ENCODE results near the gene SHB.

The SHB gene

DNA sequence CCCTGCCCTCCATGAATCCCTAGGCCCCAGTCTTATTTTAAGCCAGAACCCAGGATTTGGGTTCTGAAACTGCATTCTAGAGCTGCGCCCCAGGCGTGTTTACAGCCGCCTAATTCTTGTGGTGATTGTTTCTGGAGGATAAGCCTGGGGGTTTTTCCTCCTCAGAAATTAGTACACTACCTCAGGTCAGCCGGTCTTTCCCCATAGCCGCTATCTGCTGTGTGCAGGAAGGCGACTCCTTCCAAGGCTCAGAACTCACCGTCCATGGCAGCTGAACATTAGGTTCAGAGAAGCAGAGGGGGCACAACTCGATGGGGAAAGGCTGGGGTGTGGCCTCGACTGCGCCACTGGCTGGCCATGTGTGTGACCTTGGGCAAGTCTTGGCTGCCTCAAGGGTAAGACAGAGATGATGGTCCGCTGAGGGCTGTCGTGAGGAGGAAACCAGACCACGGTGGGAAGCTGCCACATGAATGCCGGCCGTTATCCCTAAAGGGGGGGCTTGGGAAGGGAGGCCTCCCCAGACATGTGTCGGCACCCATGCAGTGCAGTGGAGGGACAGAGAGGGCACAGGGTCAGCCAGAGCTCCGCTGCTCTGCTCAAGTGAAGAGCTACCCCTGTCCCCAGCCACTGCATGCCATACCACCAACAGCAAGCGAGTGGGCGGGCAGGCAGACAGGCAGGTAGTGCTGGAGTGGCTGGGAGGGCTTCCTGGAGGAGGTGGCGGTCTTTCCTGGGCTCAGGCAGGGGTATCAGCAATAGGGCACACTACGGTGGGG, 28.9 kb downstream of the SHB start:
- DNase-seq: no peak

DNA sequence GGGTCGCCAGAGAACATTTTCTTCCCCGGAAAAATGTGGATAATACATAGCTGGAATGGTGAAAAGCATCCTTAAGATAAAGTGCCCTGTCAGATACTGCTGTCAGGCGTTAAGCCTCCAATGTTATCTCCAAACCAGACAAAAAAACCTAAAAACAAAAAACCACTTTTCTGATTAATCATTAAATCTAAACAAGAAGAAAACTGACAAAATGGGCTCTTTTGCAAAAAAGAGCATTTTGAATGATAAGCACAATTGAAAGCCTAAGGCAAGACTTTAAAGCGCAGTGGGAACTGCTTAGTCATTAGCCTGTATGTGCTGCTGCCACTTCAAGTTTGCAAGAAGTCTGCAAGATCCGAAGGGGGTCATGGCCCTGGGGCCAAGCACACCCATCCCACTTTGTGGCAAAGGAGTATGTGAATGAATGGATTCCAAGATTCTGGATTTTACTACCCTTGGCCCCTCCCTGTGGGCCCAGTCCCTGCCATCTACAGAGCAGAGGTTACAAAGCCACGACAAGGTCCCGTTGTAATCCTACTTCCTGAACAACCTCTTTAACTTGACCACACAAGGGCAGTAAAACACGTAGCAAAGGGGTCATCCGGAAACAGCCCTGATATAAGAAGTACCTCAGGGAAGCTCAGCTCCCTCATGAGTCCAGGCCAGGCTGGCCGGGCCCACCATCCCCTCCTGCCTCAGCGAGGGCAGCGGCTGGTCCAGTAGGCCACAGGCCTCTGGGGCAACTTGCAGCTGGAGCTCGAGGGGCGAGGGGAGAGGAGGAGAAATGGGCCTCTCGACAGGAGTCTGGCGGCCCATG, 29.7 kb downstream of the SHB start:
- DNase-seq: no peak

DNA sequence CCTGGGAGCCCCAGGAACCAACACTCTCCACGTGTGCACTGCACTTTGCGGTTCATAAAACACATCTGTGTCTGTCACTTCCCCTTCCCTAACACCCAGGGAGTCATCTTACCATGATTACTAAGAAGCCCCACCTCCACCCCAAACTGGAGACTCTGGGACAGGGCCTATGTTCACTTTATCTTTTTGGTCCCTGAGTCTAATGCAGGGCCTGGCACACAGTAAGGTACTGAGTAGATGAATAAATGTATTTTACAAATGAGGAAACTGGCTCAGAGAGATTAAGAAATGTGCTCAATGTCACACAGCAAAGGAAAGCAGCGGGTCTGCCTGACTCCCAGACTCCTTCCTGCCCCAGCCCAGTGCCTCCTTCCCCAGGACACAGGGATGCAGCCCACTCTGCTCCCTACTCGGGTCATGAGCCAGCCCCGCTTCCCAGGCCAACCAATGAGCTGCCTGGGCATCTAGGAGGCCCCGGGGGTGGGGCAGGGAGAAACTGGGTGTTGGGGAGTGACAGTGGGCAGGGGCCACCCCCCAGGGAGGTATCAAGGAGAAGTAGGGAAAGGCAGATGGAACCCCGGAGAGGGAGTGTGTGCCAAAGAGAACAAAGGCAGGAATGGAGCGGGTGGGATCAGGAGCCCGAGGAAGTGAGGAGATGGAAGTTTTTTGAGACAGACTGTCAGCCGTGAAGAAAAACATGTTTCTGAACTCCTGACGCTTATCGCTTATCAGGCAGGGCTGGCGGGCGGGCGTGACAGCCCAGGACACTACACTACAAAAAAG, 30.5 kb downstream of the SHB start:
- DNase-seq: no peak

DNA sequence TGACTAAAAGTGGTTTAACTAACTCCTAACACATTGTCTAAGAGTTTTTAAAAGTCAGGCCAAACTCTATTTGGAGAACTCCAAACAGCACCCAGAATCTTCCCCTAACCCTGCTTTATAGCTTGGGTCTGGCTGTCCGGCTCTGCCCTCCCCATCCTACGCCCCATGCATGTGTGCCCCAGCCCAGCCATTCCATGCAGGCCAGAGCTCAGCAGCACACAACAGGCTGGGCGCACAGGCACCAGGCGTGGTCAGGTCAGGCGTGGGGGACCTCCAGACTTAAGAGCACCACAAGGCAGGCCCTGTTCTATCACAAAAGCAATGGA, 31.1 kb downstream of the SHB start:
- no peak for DNase-seq

DNA sequence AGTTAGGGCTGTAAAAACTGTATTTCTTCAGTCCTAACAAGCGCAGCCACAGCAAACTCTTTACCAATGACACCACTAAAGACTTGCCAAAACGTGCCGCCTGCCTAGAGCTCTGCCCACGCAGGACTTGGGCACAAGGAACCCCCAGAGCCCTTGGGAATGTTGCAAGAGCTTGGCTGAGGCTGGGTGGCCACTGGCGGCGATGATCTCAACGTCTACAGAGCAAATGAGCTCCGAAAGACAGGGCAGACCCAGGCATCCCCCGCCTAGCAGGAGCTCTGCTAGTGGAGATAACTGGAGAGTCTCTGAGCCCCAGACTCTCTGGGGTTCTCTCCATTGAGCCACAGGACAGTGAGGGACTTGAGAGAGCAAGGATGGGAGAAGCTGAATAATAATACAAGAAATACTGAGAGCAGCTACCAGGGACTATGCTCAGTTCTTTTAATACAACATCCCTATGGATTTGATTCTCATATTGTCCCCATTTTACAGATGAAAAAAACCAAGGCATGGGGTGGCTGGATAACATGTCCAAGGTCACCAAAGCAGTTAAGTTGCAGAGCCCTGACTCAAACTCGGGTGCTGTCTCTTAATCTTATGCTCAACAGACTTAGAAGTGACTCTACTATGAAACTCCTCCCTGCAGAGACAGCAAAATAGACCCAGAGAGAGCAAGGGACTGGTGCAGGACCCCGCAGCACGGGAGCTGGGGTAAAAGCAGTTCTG, 32.5 kb downstream of the SHB start:
- DNase-seq: no peak

DNA sequence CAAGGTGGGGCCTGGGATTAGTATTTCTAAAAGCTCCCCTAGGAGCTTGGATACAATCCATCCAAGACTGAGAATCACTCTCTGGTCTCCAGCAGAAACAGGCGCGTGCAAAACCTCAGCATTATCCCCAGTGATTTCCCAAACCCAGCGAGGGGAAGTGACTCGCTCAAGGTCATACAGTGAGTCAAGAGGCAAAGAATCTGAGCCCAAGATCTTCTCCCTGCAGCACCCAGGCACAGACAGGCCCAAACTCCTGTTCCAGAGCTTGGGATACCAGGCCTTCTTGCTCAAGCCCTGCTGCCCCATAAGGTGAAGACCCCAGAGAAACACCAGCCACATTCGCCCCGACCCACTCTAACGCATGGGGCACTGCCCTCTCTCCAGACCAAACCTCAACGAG, 33.2 kb downstream of the SHB start:
- DNase-seq: no peak

DNA sequence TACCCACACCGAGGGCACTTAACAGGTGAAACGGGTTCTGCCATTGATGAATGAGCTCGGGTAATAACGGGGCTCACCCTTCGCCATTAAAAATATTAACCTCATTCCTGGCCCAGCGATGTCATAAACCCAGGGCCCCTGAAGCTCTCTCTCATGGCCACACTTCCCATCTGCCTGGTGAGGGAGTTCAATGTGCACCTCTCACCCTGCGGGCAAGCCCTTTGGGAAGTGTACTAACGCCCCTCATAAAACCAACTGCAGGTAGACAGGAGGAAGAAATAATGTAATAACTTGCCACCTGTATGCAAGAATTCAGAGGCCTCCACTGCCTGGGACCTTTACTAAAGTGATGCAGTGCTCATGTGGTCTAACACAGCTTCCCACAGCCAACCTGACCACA, 35.1 kb downstream of the SHB start:
- no peak for DNase-seq

DNA sequence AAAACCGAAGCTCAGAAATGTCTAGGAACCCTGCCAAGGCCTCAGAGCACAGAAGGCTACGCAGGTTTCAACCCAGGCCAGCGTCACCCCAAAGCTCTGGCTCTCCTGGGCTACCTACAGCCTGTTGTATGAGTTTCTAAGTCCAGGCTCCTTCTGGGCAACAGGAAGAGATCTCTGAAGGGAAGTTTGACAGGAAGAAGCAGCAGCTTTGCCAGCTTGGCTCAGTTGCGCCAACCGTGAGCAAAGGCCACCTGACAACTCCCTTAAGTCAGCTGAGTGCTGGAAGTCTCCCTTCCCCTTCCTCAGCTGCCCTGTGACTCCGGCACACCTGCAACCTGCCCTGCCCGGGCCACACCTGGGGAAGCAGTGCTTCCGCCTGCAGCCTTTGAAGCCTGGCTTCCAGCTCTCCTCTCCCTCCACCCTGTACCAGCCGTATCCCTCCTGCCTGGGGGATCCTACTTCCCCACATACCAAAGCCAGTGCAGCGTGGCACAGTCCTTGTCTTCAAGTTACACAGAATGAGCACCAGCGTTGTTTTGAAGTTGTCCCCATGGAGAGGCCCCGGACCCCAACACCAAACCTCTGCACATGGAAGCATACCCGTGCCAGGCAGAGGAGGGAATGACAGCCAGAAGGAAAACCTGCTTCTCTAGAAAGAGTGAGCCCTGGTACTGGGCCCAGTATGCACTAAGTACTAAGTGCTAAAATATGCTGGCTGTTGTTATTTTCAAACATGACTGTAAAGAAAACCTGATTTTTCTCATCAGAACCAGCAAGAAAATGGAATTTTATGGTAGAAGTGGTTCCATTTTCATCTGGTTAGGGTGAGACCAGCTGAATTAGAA, 36.5 kb downstream of the SHB start:
- no peak for DNase-seq

DNA sequence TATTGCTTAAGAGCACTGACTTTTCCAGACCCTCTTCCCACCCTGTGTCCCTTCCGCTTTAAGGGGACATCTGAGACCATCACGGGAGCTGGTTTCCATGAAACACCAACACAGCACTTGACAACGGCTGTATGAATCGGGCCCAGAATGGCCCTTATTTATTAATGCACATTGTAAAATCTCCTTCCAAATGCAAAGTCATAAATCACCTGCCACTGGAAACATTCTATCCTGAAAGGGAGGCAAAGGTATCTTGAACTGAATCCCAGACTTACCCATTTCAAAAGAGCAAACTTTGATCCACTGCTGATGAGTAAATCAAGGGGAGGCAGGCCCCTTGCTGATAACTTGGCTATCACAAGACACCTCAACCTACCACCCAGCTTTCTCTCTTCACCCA, 37.4 kb downstream of the SHB start:
- DNase-seq: no peak

DNA sequence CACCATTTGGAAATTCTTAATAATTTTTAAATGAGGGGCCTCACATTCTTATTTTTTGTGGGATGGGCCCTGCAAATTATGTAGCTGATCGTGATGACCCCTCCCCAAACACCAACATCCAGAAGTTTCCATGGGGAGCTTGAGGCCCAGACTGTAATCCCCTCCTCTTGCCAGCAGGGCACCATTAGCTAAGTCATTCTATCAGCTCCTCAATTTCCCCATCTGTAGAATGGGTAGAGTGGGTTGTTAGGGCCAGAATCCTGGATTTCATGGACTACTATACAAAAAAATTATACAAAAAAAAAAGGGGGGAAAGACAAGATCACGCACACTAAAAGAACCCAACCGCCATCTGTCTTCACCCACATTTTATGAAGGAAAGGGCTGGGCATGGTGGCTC, 38.4 kb downstream of the SHB start:
- no peak for DNase-seq

DNA sequence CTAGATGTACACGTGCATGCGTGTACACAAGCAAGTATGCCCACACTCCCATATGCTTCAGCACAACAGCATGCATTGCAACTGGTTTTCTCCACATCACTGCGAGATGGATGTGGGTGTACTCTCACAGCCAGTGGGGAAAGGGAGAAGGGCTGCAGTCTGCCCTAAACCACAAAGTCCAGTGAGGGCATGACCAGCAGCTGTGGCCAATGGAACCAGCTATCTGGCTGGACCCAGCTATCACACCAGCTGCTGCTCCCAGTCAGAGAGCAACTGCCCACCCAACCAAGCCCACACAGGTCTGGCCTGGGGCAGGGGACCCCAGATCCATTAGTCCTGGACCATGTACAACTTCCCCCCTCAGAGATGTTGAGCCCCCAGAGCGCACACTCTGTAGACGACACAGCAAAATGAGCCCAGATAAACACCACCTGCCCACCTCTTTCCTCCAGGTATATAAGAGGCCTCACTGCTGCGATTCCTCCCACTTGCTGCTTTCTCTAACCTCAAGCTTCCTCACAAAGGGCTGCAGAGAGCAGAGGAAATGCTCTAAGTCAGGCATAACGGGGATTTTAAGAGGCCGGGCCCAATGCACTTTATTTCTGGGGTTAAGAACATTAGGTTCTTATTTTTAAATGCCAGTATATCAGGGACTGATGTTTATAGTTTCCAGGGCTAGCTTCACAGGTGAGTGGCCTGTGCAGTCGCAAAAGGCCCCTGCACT, 39.0 kb downstream of the SHB start:
- no peak for DNase-seq

DNA sequence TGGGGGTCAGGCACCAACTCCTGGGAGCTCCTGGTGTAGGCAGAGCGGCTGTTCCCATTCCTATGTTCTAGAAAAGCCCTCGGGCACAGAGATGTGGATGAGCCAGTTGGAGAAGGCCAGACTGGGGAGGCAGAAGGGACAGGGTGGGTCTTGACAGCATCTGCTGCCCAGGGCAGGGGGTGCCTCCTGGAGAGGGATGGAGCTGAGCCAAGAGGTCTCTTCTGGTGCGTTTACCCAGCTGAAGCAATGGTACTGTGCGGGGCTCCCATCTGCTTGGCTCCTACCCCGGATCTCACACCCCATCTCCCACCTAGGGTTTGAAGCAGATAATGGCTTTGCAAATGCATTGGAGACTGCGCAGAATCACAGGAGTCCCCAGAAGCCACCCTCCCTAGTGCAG, 41.3 kb downstream of the SHB start:
- no peak for DNase-seq

DNA sequence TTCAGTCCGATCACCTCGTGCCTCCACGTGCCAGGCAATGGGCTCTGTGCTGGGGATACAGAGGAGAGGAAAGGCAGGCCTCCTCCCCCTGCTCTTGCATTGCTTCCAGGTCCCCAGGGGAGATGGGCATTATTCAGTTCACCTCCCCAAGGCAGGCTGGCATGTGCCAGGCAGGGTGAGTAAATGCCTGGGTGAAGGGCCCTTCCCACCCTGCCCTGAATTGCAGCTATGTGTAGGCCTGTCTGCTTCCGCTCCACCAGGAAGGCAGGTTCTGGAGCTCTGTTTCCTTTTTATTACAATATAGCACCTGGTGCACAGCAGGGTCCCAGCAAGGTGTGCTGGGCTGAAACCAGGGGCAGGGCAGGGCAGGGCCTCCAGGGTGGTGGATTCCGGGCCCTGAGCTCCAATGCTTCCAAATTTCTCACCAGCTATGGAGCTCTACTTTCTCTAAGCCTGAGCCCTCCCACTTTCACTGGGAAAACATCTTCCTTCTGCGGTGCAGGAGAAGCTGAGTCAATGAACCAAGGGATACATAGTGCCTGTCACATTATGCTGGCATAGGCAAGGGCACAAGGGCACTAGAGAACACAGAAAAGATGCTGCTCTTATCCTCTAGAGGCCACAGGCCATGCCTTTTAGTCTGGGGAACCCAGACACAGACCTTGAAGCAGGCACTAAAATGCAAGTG, 42.0 kb downstream of the SHB start:
- no peak for DNase-seq

DNA sequence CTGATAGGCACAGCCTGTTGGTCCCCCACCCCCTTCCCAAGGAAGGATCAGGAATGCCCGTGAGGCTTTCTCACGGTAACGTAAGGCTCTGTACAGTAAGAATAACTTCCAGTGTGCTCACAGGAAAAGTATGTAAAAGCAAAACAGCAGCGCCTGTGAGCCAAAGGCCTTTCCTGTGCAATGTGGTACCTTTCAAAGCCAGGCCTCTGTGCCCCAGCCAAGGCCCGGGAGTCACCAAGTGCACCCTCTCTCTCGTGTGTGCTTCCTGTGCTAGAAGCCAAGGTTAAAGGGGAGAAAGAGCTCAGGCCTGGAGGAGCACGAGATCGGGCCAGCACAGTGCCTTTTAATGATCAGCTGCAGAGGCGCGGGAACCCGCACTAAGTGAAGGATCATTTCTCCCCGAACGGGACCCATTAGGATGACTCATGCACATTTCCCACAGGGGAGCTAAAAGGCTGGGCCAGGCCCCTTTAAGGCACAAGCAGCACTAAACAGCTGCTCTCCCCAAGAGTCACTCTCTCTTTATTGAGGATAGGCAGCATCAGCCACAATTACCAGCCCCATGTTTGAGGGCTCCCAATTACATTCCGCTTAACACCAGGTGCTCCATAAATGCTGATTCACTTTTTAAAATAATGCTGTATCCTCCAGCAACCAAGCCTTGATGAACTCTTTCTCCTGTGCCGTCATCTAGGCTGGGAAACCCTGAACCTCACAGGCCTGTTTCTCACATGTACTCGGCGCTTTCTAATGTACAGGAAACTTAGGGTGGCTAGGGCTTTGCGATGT, 42.8 kb downstream of the SHB start:
- DNase-seq: no peak

DNA sequence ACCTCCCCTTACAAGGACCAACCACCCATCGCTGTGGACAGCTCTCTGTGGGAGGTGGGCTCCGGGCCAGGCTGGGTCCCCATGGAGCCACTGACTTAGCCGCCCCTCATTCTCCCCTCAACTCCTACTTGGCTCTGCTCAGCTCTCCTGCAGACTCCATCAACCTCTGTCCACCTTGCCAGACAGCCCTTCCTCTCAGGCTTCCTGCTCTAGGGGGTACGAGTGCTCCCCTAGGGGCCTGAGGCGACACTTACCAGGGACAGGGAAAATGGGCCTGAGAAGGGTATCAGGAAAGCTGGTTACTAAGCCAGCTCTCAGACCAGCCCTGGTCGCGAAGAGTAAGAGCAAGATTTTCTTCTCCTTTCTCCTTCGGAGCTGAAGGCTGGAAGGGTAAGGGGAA, 43.9 kb downstream of the SHB start:
- no peak for DNase-seq

DNA sequence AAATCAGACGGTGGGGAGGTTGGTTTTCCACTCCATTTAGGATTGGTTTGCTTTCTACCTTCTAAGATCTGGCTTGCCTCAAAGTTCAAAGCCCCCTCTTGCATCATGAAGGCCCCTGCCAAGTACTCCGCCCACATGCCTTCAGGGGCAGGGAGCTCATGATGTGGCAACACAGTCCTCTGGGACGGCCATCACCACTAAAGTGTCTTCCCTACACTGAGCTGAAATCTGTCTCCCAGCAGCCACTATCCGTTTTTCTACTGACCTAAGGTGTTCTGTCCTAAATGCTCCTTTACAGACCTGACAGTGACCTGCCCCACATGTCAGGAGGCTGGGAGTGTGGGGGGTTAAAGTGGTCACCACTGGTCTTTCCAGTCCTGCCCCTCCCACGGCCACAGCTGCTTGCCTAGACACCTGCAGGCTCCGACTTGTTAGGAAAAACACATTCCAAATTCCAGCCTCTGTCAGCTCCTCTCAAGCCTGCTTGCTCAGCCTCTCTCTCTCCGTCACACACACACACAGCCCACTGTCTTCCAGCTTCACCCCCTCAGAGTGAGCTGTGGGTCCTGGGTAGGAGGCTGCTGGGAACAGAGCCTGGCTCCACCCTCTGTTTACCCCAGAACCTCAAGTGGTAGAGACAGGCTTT, 44.9 kb downstream of the SHB start:
- DNase-seq: no peak

DNA sequence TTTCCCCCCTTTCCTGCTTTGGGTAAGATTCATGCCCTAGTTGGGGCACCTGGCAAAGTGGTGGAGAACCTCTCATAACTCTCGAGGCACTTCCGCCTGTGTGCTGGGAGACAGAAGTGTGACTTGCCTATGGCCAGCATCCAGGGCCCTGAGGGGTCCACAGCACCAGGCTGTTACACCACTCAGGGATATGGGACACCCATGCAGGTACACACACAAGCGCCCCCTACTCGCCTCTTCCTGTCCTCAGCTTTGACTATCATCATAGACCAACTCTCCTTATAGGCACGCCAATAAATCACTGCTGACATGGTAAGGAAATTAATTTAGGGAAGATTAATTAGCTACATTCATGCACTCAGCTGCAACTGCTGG, 45.4 kb downstream of the SHB start:
- no peak for DNase-seq

DNA sequence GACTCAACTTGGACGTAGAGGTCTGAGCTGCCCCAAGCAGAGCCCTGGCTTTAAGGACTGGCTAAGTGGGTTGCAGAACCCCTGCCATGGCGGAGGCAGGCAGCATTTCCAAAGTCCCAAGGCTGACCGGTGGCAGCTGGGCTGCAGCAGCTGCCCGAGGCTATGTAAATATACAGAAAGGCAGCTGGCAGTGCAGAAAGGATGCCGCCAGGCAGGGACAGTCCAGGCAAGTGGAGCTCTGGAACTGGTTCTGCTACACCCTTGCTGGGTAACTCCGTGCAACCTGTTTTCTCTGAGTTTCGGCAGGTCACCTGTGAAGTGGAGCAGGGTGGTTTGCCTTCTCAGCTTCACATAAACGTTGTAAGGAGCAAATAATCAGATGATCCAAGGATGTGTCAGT, 46.0 kb downstream of the SHB start:
- DNase-seq: no peak

DNA sequence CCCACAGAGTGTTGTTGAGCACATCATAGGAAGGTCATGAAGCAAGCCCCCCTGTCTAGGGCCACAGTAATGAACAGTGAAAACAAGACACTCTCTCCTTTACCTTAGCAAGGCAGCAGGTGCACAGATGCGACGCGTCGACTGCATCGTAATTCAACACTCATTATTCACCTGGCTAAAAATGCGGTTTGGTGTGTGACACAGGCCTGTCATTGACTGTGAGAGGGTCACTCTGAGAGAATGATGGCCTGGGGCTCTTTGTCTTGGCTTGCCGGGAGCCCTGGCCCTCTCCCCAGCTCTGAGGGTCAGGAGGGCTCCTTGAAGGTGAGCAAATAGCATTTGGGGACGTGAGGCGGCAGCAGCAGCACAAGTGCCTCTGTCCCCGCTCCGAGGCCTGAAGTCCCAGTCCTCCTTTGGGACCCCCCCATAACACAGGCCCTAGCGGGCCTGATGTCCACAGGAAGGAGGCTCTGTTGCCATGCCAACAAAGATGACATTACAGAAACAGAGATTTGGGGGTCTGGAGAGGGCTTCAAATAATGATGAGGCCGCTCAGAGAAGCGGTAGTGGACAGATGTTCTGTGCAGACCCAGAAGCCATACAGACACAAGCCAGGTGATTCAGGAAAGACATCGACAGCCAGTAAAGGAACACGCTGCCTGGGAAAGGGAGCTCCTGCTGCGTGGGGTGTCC, 46.7 kb downstream of the SHB start:
- no peak for DNase-seq
